ENCODE data around the gene KCNMB2.

- TF ChIP-seq, protein P1, sequence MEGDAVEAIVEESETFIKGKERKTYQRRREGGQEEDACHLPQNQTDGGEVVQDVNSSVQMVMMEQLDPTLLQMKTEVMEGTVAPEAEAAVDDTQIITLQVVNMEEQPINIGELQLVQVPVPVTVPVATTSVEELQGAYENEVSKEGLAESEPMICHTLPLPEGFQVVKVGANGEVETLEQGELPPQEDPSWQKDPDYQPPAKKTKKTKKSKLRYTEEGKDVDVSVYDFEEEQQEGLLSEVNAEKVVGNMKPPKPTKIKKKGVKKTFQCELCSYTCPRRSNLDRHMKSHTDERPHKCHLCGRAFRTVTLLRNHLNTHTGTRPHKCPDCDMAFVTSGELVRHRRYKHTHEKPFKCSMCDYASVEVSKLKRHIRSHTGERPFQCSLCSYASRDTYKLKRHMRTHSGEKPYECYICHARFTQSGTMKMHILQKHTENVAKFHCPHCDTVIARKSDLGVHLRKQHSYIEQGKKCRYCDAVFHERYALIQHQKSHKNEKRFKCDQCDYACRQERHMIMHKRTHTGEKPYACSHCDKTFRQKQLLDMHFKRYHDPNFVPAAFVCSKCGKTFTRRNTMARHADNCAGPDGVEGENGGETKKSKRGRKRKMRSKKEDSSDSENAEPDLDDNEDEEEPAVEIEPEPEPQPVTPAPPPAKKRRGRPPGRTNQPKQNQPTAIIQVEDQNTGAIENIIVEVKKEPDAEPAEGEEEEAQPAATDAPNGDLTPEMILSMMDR (IDR thresholded peaks at IDR 0.05): no peak
- TF ChIP-seq POLR2A (IDR thresholded peaks at IDR 0.05; ENCODE audit: low read length): no peak
Observed at GRCh38 chr3:178754852-178755510, 218.7 kb downstream of the KCNMB2 start.

Data from A549 (cell line).